Transverse colon (tissue), 3 donors: ENCODE data around the gene ELAVL3.

Source experiments
- CTCF ChIP-seq, 5 experiments: fragments of 200-600 bp in 3 of 5; fragments of 450-650 bp in 2 of 5; sonication (generic) in 3 of 5; IDR thresholded peaks; 1 replicate in 2 of 5; 2 replicates in 3 of 5; pipeline ENCODE4 v1.5.1; 2016 to 2017; ENCODE audit warnings: antibody characterized with exemption in 5 of 5, inconsistent platforms in 3 of 5, mild to moderate bottlenecking in 2 of 5, moderate library complexity in 1 of 5
- POLR2A ChIP-seq: fragments of 450-650 bp; IDR thresholded peaks from one replicate; pipeline ENCODE4 v1.6.1; 2016; ENCODE audit warnings: antibody characterized with exemption, mild to moderate bottlenecking, moderate library complexity

- TF ChIP-seq CTCF (IDR thresholded peaks at IDR 0.05) (no peak), POLR2A (no peak)
These were observed 2.7 kb upstream of the ELAVL3 start for GRCh38 chr19:11483366-11484111.
